Hepatocyte (in vitro differentiated cells): ENCODE data around the gene OR3A3. TPM values are rescaled to one million over a fixed set of nuclear protein-coding genes. Genes with fewer than 3 reads are reported as not detected.
"Not testable (repeated sequence)": the region's sequence is repeated elsewhere in the genome, so short reads cannot be mapped to it uniquely, and the experiment has no call there.

Experiments
- DNase-seq: peaks from one replicate; pipeline ENCODE4 v3.0.0-alpha.2; 2016; ENCODE audit warnings: low spot score
- H2AFZ ChIP-seq: fragments of 200-600 bp; sonication (generic); 2 replicates; pipeline ENCODE4 v1.6.0; 2016; ENCODE audit warnings: antibody characterized with exemption, mild to moderate bottlenecking
- H3K27ac ChIP-seq: fragments of 200-600 bp; sonication (generic); 2 replicates; pipeline ENCODE4 v1.5.1; 2016; ENCODE audit warnings: mild to moderate bottlenecking
- H3K27me3 ChIP-seq: fragments of 200-600 bp; sonication (generic); 2 replicates; pipeline ENCODE4 v1.6.1; 2016
- H3K36me3 ChIP-seq: fragments of 200-600 bp; sonication (generic); replicated peaks from 2 replicates; pipeline ENCODE4 v1.5.1; 2016; ENCODE audit warnings: low read depth; ENCODE audit not compliant: insufficient read depth
- H3K4me1 ChIP-seq: fragments of 200-600 bp; sonication (generic); 2 replicates; pipeline ENCODE4 v1.5.1; 2016; ENCODE audit warnings: mild to moderate bottlenecking, moderate library complexity; ENCODE audit not compliant: insufficient read depth
- H3K4me2 ChIP-seq: fragments of 200-600 bp; sonication (generic); 2 replicates; pipeline ENCODE4 v1.6.0; 2016
- H3K4me3 ChIP-seq: fragments of 200-600 bp; sonication (generic); 2 replicates; pipeline ENCODE4 v1.5.1; 2016; ENCODE audit warnings: mild to moderate bottlenecking
- H3K79me2 ChIP-seq: fragments of 200-600 bp; sonication (generic); 2 replicates; pipeline ENCODE4 v1.6.0; 2017; ENCODE audit warnings: mild to moderate bottlenecking
- H3K9me2 ChIP-seq: fragments of 200-600 bp; sonication (generic); replicated peaks from 2 replicates; pipeline ENCODE4 v1.6.0; 2017; ENCODE audit warnings: mild to moderate bottlenecking; ENCODE audit not compliant: insufficient read depth
- H3K9me3 ChIP-seq: fragments of 200-600 bp; sonication (generic); 2 replicates; pipeline ENCODE4 v1.5.1; 2016; ENCODE audit warnings: low read depth, mild to moderate bottlenecking
- H4K20me1 ChIP-seq: fragments of 200-600 bp; sonication (generic); 2 replicates; pipeline ENCODE4 v1.6.0; 2016; ENCODE audit warnings: mild to moderate bottlenecking; ENCODE audit not compliant: insufficient read depth, poor library complexity, severe bottlenecking
- CTCF ChIP-seq: fragments of 200-600 bp; sonication (generic); IDR thresholded peaks from 2 replicates; pipeline ENCODE4 v1.5.1; 2016; ENCODE audit warnings: antibody characterized with exemption, mild to moderate bottlenecking; ENCODE audit not compliant: poor library complexity
- EZH2 ChIP-seq: fragments of 200-600 bp; sonication (generic); IDR thresholded peaks from 2 replicates; pipeline ENCODE4 v1.6.1; 2016; ENCODE audit warnings: antibody characterized with exemption, mild to moderate bottlenecking, borderline replicate concordance
- EZH2phosphoT487 ChIP-seq: fragments of 200-600 bp; sonication (generic); IDR thresholded peaks from one replicate; pipeline ENCODE4 v1.6.1; 2018; ENCODE audit warnings: antibody characterized with exemption, mild to moderate bottlenecking, low read depth, moderate library complexity; ENCODE audit not compliant: unreplicated experiment, severe bottlenecking
- WGBS: methylation state at CpG from one replicate; pipeline ENCODE4 v1.1.6; 2016; ENCODE audit warnings: low lambda C conversion rate; ENCODE audit errors: missing lambda C conversion rate; 5-methylcytosine and 5-hydroxymethylcytosine counted together
- polyA plus RNA-seq: library from polyadenylated mRNA; unstranded; fragments of >200 nt; fragmentation: Nextera tagmentation; extraction: Ambion mirVana; gene quantifications from 2 replicates; pipeline ENCODE4 v1.2.1, GENCODE V29; 2016
- total RNA-seq: library from RNA; depleted of rRNA; stranded (reverse); fragments of >200 nt; gene quantifications from 2 replicates; pipeline ENCODE4 v1.2.3, GENCODE V29; 2014

The OR3A3 gene
- total and polyA plus RNA-seq, 2 experiments from 2014 or later = not detected

- Histone ChIP-seq H3K27ac (no peak overlapping the region), H3K9me2 (no peaks in the 10 kb centered on the region), H4K20me1 (no peaks in the 10 kb centered on the region), H3K4me1 (no peaks in the 10 kb centered on the region), H2AFZ (no peak overlapping the region), H3K4me3 (no peak overlapping the region), H3K27me3 (no peaks in the 10 kb centered on the region), H3K4me2 (no peak overlapping the region), H3K9me3 (no peaks in the 10 kb centered on the region), H3K79me2 (no peaks in the 10 kb centered on the region), H3K36me3 (no peaks in the 10 kb centered on the region)
- no peak for TF ChIP-seq EZH2phosphoT487
- no peak for TF ChIP-seq EZH2
- TF ChIP-seq CTCF = no peak
- no peak for DNase-seq
- WGBS = 38% methylated on average over 2 of the region's 2 CpGs
Observed at GRCh38 chr17:3418222-3418621, 7.1 kb downstream of the OR3A3 start.

- not testable (repeated sequence) for H3K27ac ChIP-seq, H4K20me1 ChIP-seq, DNase-seq, H3K9me2 ChIP-seq, H3K79me2 ChIP-seq, H3K9me3 ChIP-seq, H3K4me1 ChIP-seq, H2AFZ ChIP-seq, H3K4me3 ChIP-seq, H3K36me3 ChIP-seq, H3K27me3 ChIP-seq, H3K4me2 ChIP-seq
- WGBS = 51% methylated on average over 7 of the region's 7 CpGs
Observed at GRCh38 chr17:3433215-3433614, 22.0 kb downstream of the OR3A3 start.

- 60% methylated on average over 3 of the region's 3 CpGs for WGBS
- Histone ChIP-seq H3K4me2 (no peak within 1 kb of the TSS), H3K27me3 (no peaks in the 10 kb centered on the region), H3K4me3 (no peak within 1 kb of the TSS), H3K36me3 (no peaks in the 10 kb centered on the region), H3K4me1 (no peaks in the 10 kb centered on the region), H3K79me2 (no peaks in the 10 kb centered on the region), H3K9me2 (no peaks in the 10 kb centered on the region), H3K27ac (no peak within 1 kb of the TSS), H3K9me3 (no peaks in the 10 kb centered on the region), H4K20me1 (no peaks in the 10 kb centered on the region), H2AFZ (no peak within 1 kb of the TSS)
- TF ChIP-seq CTCF (no peak), EZH2phosphoT487 (no peak), EZH2 (no peak)
- DNase-seq = no peak
Observed at GRCh38 chr17:3433741-3434140, 22.6 kb downstream of the OR3A3 start, which contains the start of gene OR1E2. OR1E2 (minus strand) TSS chr17:3433841; CDS start chr17:3433841, 0 bp downstream.

- TF ChIP-seq EZH2 = no peak
- no peak for TF ChIP-seq EZH2phosphoT487
- TF ChIP-seq CTCF = no peak
- Histone ChIP-seq H3K36me3 (no peaks in the 10 kb centered on the region), H3K27ac (no peak overlapping the region), H3K4me1 (no peaks in the 10 kb centered on the region), H3K9me2 (no peaks in the 10 kb centered on the region), H4K20me1 (no peaks in the 10 kb centered on the region), H3K4me2 (no peak overlapping the region), H3K27me3 (no peaks in the 10 kb centered on the region), H2AFZ (no peak overlapping the region), H3K9me3 (no peaks in the 10 kb centered on the region), H3K4me3 (no peak overlapping the region), H3K79me2 (no peaks in the 10 kb centered on the region)
- no peak for DNase-seq
- WGBS = 37% methylated on average over 1 of the region's 1 CpG
Observed at GRCh38 chr17:3438368-3438767, 27.2 kb downstream of the OR3A3 start.
